Measurements from ENCODE around the gene CXCL16. TPM values are rescaled to one million over a fixed set of nuclear protein-coding genes. Genes with fewer than 3 reads are reported as not detected.

Gene CXCL16
- total RNA-seq, 1 experiment from 2014 or later, result 22.1 TPM

GRCh38 chr17:4740025-4740351 lies 260 bp upstream of the CXCL16 start:
- Histone ChIP-seq H3K36me3 (ENCODE audit: low read depth, low read length) (no peaks in the 10 kb centered on the region), H2AFZ (ENCODE audit: low read length) (peak overlapping the region; percentile 68), H3F3A (ENCODE audit: low read length, unreplicated experiment) (no peaks in the 10 kb centered on the region), H3K27me3 (ENCODE audit: low read length) (no peaks in the 10 kb centered on the region), H3K9ac (ENCODE audit: low read length) (peak overlapping the region; percentile 74; the same call in 1 of the 2 replicates), H4K20me1 (ENCODE audit: low read length) (no peaks in the 10 kb centered on the region), H3K9me3 (ENCODE audit: low read length) (no peaks in the 10 kb centered on the region), H3K79me2 (ENCODE audit: low read length) (peaks cover 6% of the 10 kb centered on the region; the same call in 1 of the 2 replicates), H3K27ac (ENCODE audit: low read length) (no peak overlapping the region), H3K4me3 (ENCODE audit: low read length) (peak overlapping the region; percentile 86), H3K9me2 (replicated peaks; ENCODE audit: low read length) (no peaks in the 10 kb centered on the region), H3K4me2 (ENCODE audit: low read length) (peak overlapping the region; percentile 96), H3K4me1 (ENCODE audit: insufficient read depth, low read length) (peaks cover 6% of the 10 kb centered on the region)
- no peak for ATAC-seq
- BruUV-seq (replicated peaks), result no TSS peak
- TF ChIP-seq CTCF (conservative IDR thresholded peaks at IDR 0.05; ENCODE audit: low read depth, low read length) (no peak), EZH2phosphoT487 (IDR thresholded peaks at IDR 0.05; ENCODE audit: borderline replicate concordance, low read length) (no peak), EZH2 (IDR thresholded peaks at IDR 0.05; ENCODE audit: low read length, unreplicated experiment) (no peak)
- ChIA-PET CTCF (no interaction called here), POLR2A (ENCODE audit: unreplicated experiment) (no interaction called here)
- DNase-seq, result no peak
- intact Hi-C loops (cut with micrococcal nuclease), result no loop called here

- Histone ChIP-seq H2AFZ (ENCODE audit: low read length) (peak overlapping the region; percentile 68), H3K27ac (ENCODE audit: low read length) (peak overlapping the region; percentile 9; the same call in 1 of the 2 replicates)
- intact Hi-C loops (cut with micrococcal nuclease), result no loop called here
Measured at GRCh38 chr17:4738136-4739121, 1.3 kb downstream of the CXCL16 start.

GRCh38 chr17:4735876-4736651 lies 3.7 kb downstream of the CXCL16 start:
- H3F3A ChIP-seq (ENCODE audit: low read length, unreplicated experiment), result no peaks in the 10 kb centered on the region
- H3K4me3 ChIP-seq (ENCODE audit: low read length), result no peak overlapping the region
- no peaks in the 10 kb centered on the region for H3K9me3 ChIP-seq (ENCODE audit: low read length)
- CTCF ChIA-PET, result no interaction called here
- H3K79me2 ChIP-seq (ENCODE audit: low read length), result peaks cover 6% of the 10 kb centered on the region; the same call in 1 of the 2 replicates
- POLR2A ChIA-PET (ENCODE audit: unreplicated experiment), result no interaction called here
- no peak overlapping the region for H3K9ac ChIP-seq (ENCODE audit: low read length)
- no peak for TF ChIP-seq EZH2phosphoT487 (IDR thresholded peaks at IDR 0.05; ENCODE audit: borderline replicate concordance, low read length)
- no peak for TF ChIP-seq EZH2 (IDR thresholded peaks at IDR 0.05; ENCODE audit: low read length, unreplicated experiment)
- no peak for TF ChIP-seq CTCF (conservative IDR thresholded peaks at IDR 0.05; ENCODE audit: low read depth, low read length)
- no peaks in the 10 kb centered on the region for H3K27me3 ChIP-seq (ENCODE audit: low read length)
- intact Hi-C loops (cut with micrococcal nuclease), result no loop called here
- DNase-seq (no peak), ATAC-seq (no peak)
- H2AFZ ChIP-seq (ENCODE audit: low read length), result no peak overlapping the region
- no peak overlapping the region for H3K27ac ChIP-seq (ENCODE audit: low read length)
- BruUV-seq (replicated peaks), result no TSS peak
- H3K4me1 ChIP-seq (ENCODE audit: insufficient read depth, low read length), result peaks cover 6% of the 10 kb centered on the region
- no peak overlapping the region for H3K4me2 ChIP-seq (ENCODE audit: low read length)
- H4K20me1 ChIP-seq (ENCODE audit: low read length), result no peaks in the 10 kb centered on the region
- H3K9me2 ChIP-seq (replicated peaks; ENCODE audit: low read length), result no peaks in the 10 kb centered on the region
- no peaks in the 10 kb centered on the region for H3K36me3 ChIP-seq (ENCODE audit: low read depth, low read length)

More at GRCh38 chr17:4738136-4739121, 1.3 kb downstream of the CXCL16 start:
- Histone ChIP-seq H4K20me1 (ENCODE audit: low read length) (no peaks in the 10 kb centered on the region), H3K79me2 (ENCODE audit: low read length) (peaks cover 6% of the 10 kb centered on the region; the same call in 1 of the 2 replicates), H3K9me3 (ENCODE audit: low read length) (no peaks in the 10 kb centered on the region), H3K4me2 (ENCODE audit: low read length) (peak overlapping the region; percentile 96), H3K36me3 (ENCODE audit: low read depth, low read length) (no peaks in the 10 kb centered on the region), H3K9me2 (replicated peaks; ENCODE audit: low read length) (no peaks in the 10 kb centered on the region), H3F3A (ENCODE audit: low read length, unreplicated experiment) (no peaks in the 10 kb centered on the region), H3K9ac (ENCODE audit: low read length) (peak overlapping the region; percentile 74), H3K27me3 (ENCODE audit: low read length) (no peaks in the 10 kb centered on the region), H3K4me3 (ENCODE audit: low read length) (peak overlapping the region; percentile 86), H3K4me1 (ENCODE audit: insufficient read depth, low read length) (peaks cover 6% of the 10 kb centered on the region)
- DNase-seq (peak; percentile 43), ATAC-seq (peak; percentile 28)
- CTCF ChIA-PET, result no interaction called here
- POLR2A ChIA-PET (ENCODE audit: unreplicated experiment), result no interaction called here
- TSS peak; percentile 44 for BruUV-seq (replicated peaks)
- TF ChIP-seq EZH2 (IDR thresholded peaks at IDR 0.05; ENCODE audit: low read length, unreplicated experiment) (no peak), EZH2phosphoT487 (IDR thresholded peaks at IDR 0.05; ENCODE audit: borderline replicate concordance, low read length) (no peak)
